DOHH2 (cell line): ENCODE data around the gene ABCA1.

Experiments
- H3F3A ChIP-seq: fragments of 200-600 bp; sonication (generic), shearing (Covaris generic); 2 replicates; pipeline ENCODE4 v1.6.0; 2016; ENCODE audit warnings: antibody characterized with exemption, mild to moderate bottlenecking; ENCODE audit not compliant: control insufficient read depth, insufficient read depth
- H3K27ac ChIP-seq: fragments of 200-600 bp; sonication (generic); 2 replicates; pipeline ENCODE4 v1.5.1; 2014; ENCODE audit warnings: low read depth, mild to moderate bottlenecking, low read length, moderate library complexity
- H3K27me3 ChIP-seq: fragments of 200-600 bp; sonication (generic); 2 replicates; pipeline ENCODE4 v1.6.1; 2014; ENCODE audit warnings: mild to moderate bottlenecking, low read length, mixed read lengths; ENCODE audit not compliant: control insufficient read depth
- H3K36me3 ChIP-seq: fragments of 200-600 bp; sonication (generic); 2 replicates; pipeline ENCODE4 v1.6.1; 2014; ENCODE audit warnings: mild to moderate bottlenecking, low read length, moderate library complexity, mixed read lengths; ENCODE audit not compliant: control insufficient read depth
- H3K4me1 ChIP-seq: fragments of 200-600 bp; sonication (generic); 2 replicates; pipeline ENCODE4 v1.6.1; 2014; ENCODE audit warnings: mild to moderate bottlenecking, low read length, mixed read lengths; ENCODE audit not compliant: control insufficient read depth
- H3K4me2 ChIP-seq: fragments of 200-600 bp; sonication (generic); 2 replicates; pipeline ENCODE4 v1.6.0; 2014; ENCODE audit warnings: mild to moderate bottlenecking, low read length, moderate library complexity
- H3K4me3 ChIP-seq: fragments of 200-600 bp; sonication (generic); 2 replicates; pipeline ENCODE4 v1.5.1; 2014; ENCODE audit warnings: mild to moderate bottlenecking, low read length, mixed read lengths
- H3K79me2 ChIP-seq: fragments of 200-600 bp; sonication (generic); 2 replicates; pipeline ENCODE4 v1.6.1; 2014; ENCODE audit warnings: mild to moderate bottlenecking, low read length, mixed read lengths; ENCODE audit not compliant: control insufficient read depth
- H3K9me2 ChIP-seq: fragments of 200-600 bp; sonication (generic); replicated peaks from 2 replicates; pipeline ENCODE4 v1.6.1; 2014; ENCODE audit warnings: mild to moderate bottlenecking, low read length, mixed read lengths; ENCODE audit not compliant: control insufficient read depth
- H3K9me3 ChIP-seq: fragments of 200-600 bp; sonication (generic); 2 replicates; pipeline ENCODE4 v1.6.1; 2014; ENCODE audit warnings: antibody characterized with exemption, low read length, mixed read lengths; ENCODE audit not compliant: control insufficient read depth, insufficient read depth
- H4K20me1 ChIP-seq: fragments of 200-600 bp; sonication (generic); 2 replicates; pipeline ENCODE4 v1.6.0; 2014; ENCODE audit warnings: low read depth, mild to moderate bottlenecking, antibody characterized with exemption, low read length, moderate library complexity; ENCODE audit not compliant: control insufficient read depth, insufficient read depth
- CTCF ChIP-seq: fragments of 200-600 bp; sonication (generic); IDR thresholded peaks from one replicate; pipeline ENCODE4 v1.5.1; 2014; ENCODE audit warnings: antibody characterized with exemption, mild to moderate bottlenecking, low read depth, low read length; ENCODE audit not compliant: poor library complexity, severe bottlenecking
- EZH2phosphoT487 ChIP-seq: fragments of 200-600 bp; sonication (generic); IDR thresholded peaks from 2 replicates; pipeline ENCODE4 v1.6.1; 2017; ENCODE audit warnings: borderline replicate concordance, mild to moderate bottlenecking, antibody characterized with exemption, low read length, moderate library complexity, mixed read lengths

The ABCA1 gene

GRCh38 chr9:104850786-104851545 lies 77.0 kb downstream of the ABCA1 start:
- no peaks in the 10 kb centered on the region for H3K27me3 ChIP-seq
- no peaks in the 10 kb centered on the region for H3K79me2 ChIP-seq
- H3K9me3 ChIP-seq, result no peaks in the 10 kb centered on the region
- H3K9me2 ChIP-seq, result no peaks in the 10 kb centered on the region
- no peak overlapping the region for H3K4me3 ChIP-seq
- H3K4me1 ChIP-seq, result no peaks in the 10 kb centered on the region
- H3K4me2 ChIP-seq, result no peak overlapping the region
- TF ChIP-seq CTCF (no peak), EZH2phosphoT487 (no peak)
- H3K36me3 ChIP-seq, result peaks cover 57% of the 10 kb centered on the region
- no peaks in the 10 kb centered on the region; the same call in none of the 2 replicates for H4K20me1 ChIP-seq
- H3F3A ChIP-seq, result no peaks in the 10 kb centered on the region
- H3K27ac ChIP-seq, result no peak overlapping the region

GRCh38 chr9:104849023-104849422 lies 78.9 kb downstream of the ABCA1 start:
- H3K9me2 ChIP-seq, result no peaks in the 10 kb centered on the region
- no peak overlapping the region for H3K4me2 ChIP-seq
- H3K4me1 ChIP-seq, result no peaks in the 10 kb centered on the region
- H3K27ac ChIP-seq, result no peak overlapping the region
- peaks cover 59% of the 10 kb centered on the region for H3K36me3 ChIP-seq
- no peaks in the 10 kb centered on the region for H3K27me3 ChIP-seq
- TF ChIP-seq CTCF, result no peak
- TF ChIP-seq EZH2phosphoT487, result no peak
- H3K4me3 ChIP-seq, result no peak overlapping the region
- H3F3A ChIP-seq, result no peaks in the 10 kb centered on the region
- no peaks in the 10 kb centered on the region; the same call in none of the 2 replicates for H4K20me1 ChIP-seq
- no peaks in the 10 kb centered on the region for H3K79me2 ChIP-seq
- no peaks in the 10 kb centered on the region for H3K9me3 ChIP-seq

GRCh38 chr9:104844710-104845109 lies 83.2 kb downstream of the ABCA1 start:
- no peak overlapping the region for H3K27ac ChIP-seq
- no peaks in the 10 kb centered on the region; the same call in 1 of the 2 replicates for H4K20me1 ChIP-seq
- no peaks in the 10 kb centered on the region for H3K9me2 ChIP-seq
- no peak for TF ChIP-seq EZH2phosphoT487
- TF ChIP-seq CTCF, result no peak
- H3K4me2 ChIP-seq, result no peak overlapping the region
- H3K79me2 ChIP-seq, result no peaks in the 10 kb centered on the region
- no peaks in the 10 kb centered on the region for H3K9me3 ChIP-seq
- H3K36me3 ChIP-seq, result peaks cover 49% of the 10 kb centered on the region
- H3K4me3 ChIP-seq, result no peak overlapping the region
- H3K27me3 ChIP-seq, result no peaks in the 10 kb centered on the region
- H3F3A ChIP-seq, result no peaks in the 10 kb centered on the region
- no peaks in the 10 kb centered on the region for H3K4me1 ChIP-seq
